Stomach (tissue), 4 donors: Measurements from ENCODE around the gene CSNK2A2.

ENCODE experiments used
- EP300 ChIP-seq: sonication (generic); formaldehyde crosslinking; IDR thresholded peaks from one replicate; pipeline ENCODE4 v1.6.1; 2017; ENCODE audit warnings: antibody characterized with exemption
- POLR2A ChIP-seq, 4 donors: fragments of 450-650 bp; IDR thresholded peaks; one replicate each; pipeline ENCODE4 v1.6.1; 2016; ENCODE audit warnings: antibody characterized with exemption in 4 of 4, control low read depth in 2 of 4, mild to moderate bottlenecking in 1 of 4, moderate library complexity in 1 of 4
- TF ChIP-seq, protein P1 (sequence below), 7 experiments: fragments of 450-650 bp in 4 of 7; fragments of 200-600 bp in 3 of 7; sonication (generic) in 3 of 7; IDR thresholded peaks; one replicate each; pipeline ENCODE4 v1.5.1; 2016 to 2019; ENCODE audit warnings: antibody characterized with exemption in 7 of 7, control low read depth in 2 of 7, mild to moderate bottlenecking in 1 of 7

DNA sequence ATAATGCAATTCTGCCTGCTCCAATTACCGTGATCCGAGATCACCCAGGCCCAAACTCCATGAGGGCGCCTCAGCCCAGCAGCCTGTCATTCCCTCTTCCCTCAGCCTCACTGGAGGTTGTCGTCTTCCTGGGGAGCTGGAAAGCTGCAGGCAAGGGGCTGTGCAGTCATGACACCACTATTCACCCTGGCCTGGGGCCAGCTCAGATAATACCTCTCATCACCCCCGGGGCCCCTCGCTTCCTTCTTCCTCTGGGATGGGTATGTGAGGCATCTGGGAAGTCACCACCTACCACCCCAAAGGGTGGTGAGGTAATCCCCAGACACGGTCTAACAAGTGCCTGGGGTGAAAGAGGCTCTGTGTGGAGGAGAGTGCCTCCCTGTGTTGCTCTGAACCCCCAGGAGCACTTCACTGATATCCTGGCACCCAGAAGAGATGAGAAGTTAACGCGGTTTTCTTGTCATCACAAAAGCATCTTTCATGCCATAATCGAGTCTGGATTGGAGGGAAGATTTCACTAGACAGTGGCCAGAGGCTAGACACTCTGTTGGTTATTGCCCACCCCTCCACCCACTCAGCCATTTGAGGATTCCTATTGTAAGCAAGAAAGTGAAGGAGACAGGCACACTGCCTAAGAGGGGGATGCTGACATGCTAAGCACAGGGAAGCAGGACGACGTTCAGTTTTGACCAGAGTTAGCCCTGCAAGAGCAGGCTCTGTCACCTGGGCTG lies 87.2 kb downstream of the CSNK2A2 start:
- TF ChIP-seq, protein P1, sequence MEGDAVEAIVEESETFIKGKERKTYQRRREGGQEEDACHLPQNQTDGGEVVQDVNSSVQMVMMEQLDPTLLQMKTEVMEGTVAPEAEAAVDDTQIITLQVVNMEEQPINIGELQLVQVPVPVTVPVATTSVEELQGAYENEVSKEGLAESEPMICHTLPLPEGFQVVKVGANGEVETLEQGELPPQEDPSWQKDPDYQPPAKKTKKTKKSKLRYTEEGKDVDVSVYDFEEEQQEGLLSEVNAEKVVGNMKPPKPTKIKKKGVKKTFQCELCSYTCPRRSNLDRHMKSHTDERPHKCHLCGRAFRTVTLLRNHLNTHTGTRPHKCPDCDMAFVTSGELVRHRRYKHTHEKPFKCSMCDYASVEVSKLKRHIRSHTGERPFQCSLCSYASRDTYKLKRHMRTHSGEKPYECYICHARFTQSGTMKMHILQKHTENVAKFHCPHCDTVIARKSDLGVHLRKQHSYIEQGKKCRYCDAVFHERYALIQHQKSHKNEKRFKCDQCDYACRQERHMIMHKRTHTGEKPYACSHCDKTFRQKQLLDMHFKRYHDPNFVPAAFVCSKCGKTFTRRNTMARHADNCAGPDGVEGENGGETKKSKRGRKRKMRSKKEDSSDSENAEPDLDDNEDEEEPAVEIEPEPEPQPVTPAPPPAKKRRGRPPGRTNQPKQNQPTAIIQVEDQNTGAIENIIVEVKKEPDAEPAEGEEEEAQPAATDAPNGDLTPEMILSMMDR (IDR thresholded peaks at IDR 0.05) = no peak
- no peak for TF ChIP-seq EP300
- TF ChIP-seq POLR2A (IDR thresholded peaks at IDR 0.05) = no peak
